Right lobe of liver (tissue), 4 donors: ENCODE data around the gene HTR3A.

Source experiments
- CTCF ChIP-seq, 4 donors: fragments of 200-600 bp in 3 of 4; fragments of 450-650 bp in 1 of 4; IDR thresholded peaks; one replicate each; pipeline versions ENCODE4 v1.5.1 to v1.8.0; 2016 to 2022; ENCODE audit warnings: antibody characterized with exemption in 4 of 4, mild to moderate bottlenecking in 2 of 4
- POLR2A ChIP-seq: fragments of 450-650 bp; IDR thresholded peaks from one replicate; pipeline ENCODE4 v1.6.1; 2017; ENCODE audit warnings: antibody characterized with exemption, mild to moderate bottlenecking
- donor health status: DM: no; HTN: no; CAD: no.
- donor health status: DM: no; HTN: no; CAD: no.
- donor health status: DM: no; HTN: yes; CAD: no.

- no peak for TF ChIP-seq CTCF (IDR thresholded peaks at IDR 0.05)
- TF ChIP-seq POLR2A: no peak
Observed at GRCh38 chr11:113991170-113991569, 16.3 kb downstream of the HTR3A start.
